ENCODE measurements around the gene PIP5K1A.
"Not testable (repeated sequence)": the region's sequence is repeated elsewhere in the genome, so short reads cannot be mapped to it uniquely, and the experiment has no call there.

The PIP5K1A gene

GRCh38 chr1:151198254-151199127 lies at the start of gene PIP5K1A:
TSS of gene PIP5K1A (plus strand) at chr1:151198552. CDS start at chr1:151198997, 445 bp downstream.
- DNase-seq = peak; percentile 98

- peak; percentile 55 for DNase-seq
These were observed 41.9 kb upstream of the PIP5K1A start, which contains the start of gene TNFAIP8L2 for GRCh38 chr1:151156515-151156819. TSS of gene TNFAIP8L2 (plus strand) at chr1:151156649. CDS start at chr1:151158698, 2,049 bp downstream.

GRCh38 chr1:151157067-151157531 lies 41.3 kb upstream of the PIP5K1A start:
- no peak for DNase-seq

- no peak for DNase-seq
These were observed 40.0 kb upstream of the PIP5K1A start for GRCh38 chr1:151158326-151158725.

- no peak for DNase-seq
These were observed 39.6 kb upstream of the PIP5K1A start for GRCh38 chr1:151158751-151159251.

- DNase-seq = no peak
These were observed 39.0 kb upstream of the PIP5K1A start for GRCh38 chr1:151159373-151159772.

GRCh38 chr1:151164732-151165280 lies 33.5 kb upstream of the PIP5K1A start:
- DNase-seq = no peak

- no peak for DNase-seq
These were observed 33.0 kb upstream of the PIP5K1A start for GRCh38 chr1:151165281-151165737.

- DNase-seq = peak; percentile 92
These were observed 32.4 kb upstream of the PIP5K1A start, which contains the start of the genes LYSMD1 and SCNM1 for GRCh38 chr1:151165738-151166504. TSS of gene LYSMD1 (minus strand) at chr1:151165902. CDS start at chr1:151165258, 644 bp downstream. TSS of gene SCNM1 (plus strand) at chr1:151166144. CDS start at chr1:151166153, 9 bp downstream.

GRCh38 chr1:151166505-151166956 lies 31.8 kb upstream of the PIP5K1A start:
- DNase-seq = no peak

- DNase-seq = no peak
These were observed 31.2 kb upstream of the PIP5K1A start for GRCh38 chr1:151167116-151167515.

- no peak for DNase-seq
These were observed 27.2 kb upstream of the PIP5K1A start for GRCh38 chr1:151171190-151171589.

- DNase-seq = no peak
These were observed 23.2 kb upstream of the PIP5K1A start for GRCh38 chr1:151175041-151175741.

GRCh38 chr1:151175863-151176262 lies 22.5 kb upstream of the PIP5K1A start, which contains the start of gene TMOD4:
TSS of gene TMOD4 (minus strand) at chr1:151175981. CDS start at chr1:151174875, 1,106 bp downstream.
- DNase-seq = no peak

- DNase-seq = no peak
These were observed 21.8 kb upstream of the PIP5K1A start for GRCh38 chr1:151176514-151177045.

GRCh38 chr1:151184211-151184610 lies 14.1 kb upstream of the PIP5K1A start:
- DNase-seq = no peak

- DNase-seq = no peak
These were observed 11.1 kb upstream of the PIP5K1A start for GRCh38 chr1:151187205-151187604.

GRCh38 chr1:151188667-151189066 lies 9.7 kb upstream of the PIP5K1A start:
- DNase-seq = not testable (repeated sequence)

- peak; percentile 75 for DNase-seq
These were observed 8.5 kb upstream of the PIP5K1A start, which contains the start of gene VPS72 for GRCh38 chr1:151189637-151190445. TSS of gene VPS72 (minus strand) at chr1:151190197. CDS start at chr1:151190121, 76 bp downstream.

GRCh38 chr1:151192047-151192446 lies 6.3 kb upstream of the PIP5K1A start:
- DNase-seq = no peak

GRCh38 chr1:151193304-151193703 lies 5.0 kb upstream of the PIP5K1A start:
- DNase-seq = no peak

All from activated CD4-positive, alpha-beta T cell treated with anti-CD3 and anti-CD28 coated beads for 1 hour (primary cell).